GM10847 (cell line): ENCODE results near the gene MBLAC1.

Experiments used
- POLR2A ChIP-seq: IDR thresholded peaks from 2 replicates; pipeline ENCODE4 v1.6.1; 2011; ENCODE audit not compliant: insufficient read length; ENCODE audit errors: extremely low read depth

Gene MBLAC1

DNA sequence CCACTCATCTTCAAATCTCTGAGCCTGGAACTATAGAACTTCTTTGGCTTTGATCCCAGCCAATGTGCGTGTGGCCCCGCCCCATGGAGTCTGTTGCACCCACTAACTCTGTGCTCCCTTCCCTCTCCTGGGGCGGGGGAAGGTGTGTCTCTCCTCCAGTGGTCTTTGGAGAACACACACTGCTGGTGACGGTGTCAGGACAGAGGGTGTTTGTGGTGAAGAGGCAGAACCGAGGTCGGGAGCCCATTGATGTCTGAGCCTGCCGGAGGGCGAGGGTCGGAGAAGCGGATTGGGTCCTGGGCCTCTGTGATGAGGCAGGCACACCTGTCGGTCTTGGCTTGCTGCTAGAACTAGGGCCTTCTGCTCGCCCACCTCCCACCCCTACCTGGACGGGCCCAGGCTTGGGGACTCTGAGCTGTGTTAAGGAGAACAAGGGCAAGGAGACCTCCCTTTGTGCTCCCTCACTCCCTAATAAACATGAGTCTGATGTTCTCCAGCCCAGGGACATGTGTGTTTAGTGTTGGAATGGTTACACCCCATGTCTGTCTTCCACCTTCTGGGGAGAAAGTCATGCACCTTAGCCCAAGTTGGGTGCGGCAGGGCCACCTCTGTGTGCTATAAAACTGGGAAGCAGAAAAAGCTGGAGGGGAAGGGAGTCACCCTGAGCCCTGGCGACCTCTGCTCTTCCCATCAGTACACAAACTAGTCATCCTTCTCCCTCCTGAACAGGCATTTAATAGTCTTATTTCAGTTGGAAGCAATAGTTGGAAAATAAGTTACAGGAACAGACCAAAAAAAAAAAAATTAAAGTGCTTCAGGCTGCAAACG, 27.2 kb downstream of the MBLAC1 start:
- no peak for TF ChIP-seq POLR2A

DNA sequence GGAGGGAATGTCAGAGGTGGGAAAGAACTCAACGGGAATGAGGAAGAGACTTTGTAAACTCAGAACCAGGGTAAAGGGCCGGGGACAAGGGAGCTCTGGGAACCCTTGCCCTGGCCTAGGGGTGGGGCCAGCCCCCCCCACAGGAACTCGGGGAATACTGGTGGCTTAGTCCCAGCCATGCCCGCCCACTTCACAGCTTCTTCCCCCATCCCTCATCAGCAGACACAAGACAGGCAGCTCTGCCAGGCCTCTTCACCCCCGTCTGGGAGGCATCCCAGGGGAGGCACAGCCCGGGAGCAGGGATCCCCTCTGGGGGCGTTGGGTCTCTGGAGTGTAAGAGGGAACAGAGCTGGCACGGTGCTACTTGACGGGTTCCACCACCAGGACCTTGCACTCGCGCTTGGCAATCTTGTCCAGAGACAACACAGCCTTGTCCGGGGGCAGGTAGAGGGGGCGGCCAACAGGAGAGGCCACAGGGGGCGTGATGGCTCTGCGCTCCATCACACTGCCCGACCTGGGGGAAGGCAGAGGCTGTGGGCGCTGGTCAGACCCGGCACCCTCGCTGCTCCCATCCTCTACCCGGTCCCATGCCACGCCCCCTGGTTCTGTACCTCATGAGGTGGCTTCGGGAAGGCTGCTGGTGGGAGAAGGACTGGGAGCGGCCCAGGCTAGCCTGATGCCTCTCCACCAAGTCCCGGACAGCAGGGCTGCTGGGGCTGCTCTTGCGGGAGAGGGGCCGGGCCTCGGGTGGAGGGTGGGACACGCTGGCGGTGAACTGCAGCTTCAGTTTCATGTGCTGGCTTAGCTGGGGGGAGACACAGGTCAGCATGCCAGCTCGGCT, 28.1 kb downstream of the MBLAC1 start:
- TF ChIP-seq POLR2A = no peak

- no peak for TF ChIP-seq POLR2A
Measured at GRCh38 chr7:100155553-100156317, 29.0 kb downstream of the MBLAC1 start.

DNA sequence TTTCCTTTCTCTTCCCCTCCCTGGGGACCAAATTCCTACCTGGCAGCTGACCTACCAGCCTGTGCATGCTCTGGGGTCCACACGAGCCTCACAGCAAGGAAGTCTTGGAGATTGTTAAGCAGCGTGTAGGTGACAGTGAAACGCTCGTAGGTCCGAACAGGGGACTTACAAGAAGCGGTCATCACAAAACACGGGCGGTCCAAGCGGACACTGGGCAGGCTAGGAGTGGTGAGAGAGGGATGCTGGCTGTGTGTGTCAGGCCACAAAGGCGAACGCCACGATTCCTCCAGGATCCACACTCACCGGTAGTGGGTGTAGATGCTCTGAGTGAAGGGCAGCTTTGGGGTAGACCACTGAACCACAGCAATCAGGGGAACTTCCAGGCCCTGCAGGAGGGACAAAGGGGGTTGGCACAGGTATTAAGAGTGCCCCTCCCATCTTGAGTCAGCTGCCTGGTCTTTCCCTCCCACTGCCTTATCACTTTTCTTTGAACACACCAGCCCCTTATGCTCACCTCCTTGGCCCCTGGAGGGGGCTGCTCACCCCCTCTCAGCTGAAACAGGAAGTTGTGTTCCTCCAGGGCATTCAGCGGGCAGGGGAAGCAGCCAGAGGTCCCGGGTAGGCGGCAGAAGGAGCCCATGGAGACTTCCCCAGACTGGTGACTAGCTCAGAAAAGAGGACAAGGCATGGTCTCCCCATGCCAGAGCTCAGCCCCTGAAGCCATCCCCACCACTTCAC, 29.7 kb downstream of the MBLAC1 start:
- no peak for TF ChIP-seq POLR2A

DNA sequence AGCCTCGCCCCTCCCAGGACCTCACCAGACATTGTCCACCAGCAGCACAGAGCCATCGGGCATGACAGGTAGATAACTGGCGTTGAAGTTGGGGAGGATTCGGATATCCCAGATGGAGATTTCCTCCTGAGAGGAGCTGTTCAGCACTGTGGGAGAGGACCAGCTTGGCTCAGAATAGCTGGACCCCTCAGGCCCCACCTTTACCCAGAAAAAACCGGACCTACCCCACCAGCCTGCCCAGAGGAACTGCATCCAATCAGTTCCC, 30.2 kb downstream of the MBLAC1 start:
- no peak for TF ChIP-seq POLR2A

- no peak for TF ChIP-seq POLR2A
Measured at GRCh38 chr7:100157334-100158228, 30.8 kb downstream of the MBLAC1 start.

- peak; percentile 80 for TF ChIP-seq POLR2A
Measured at GRCh38 chr7:100158229-100159098, 31.7 kb downstream of the MBLAC1 start, which contains the start of gene TRAPPC14. Gene TRAPPC14, minus strand, starts transcription at chr7:100158723. Its CDS starts 224 bp downstream, at chr7:100158499.

- TF ChIP-seq POLR2A = no peak
Measured at GRCh38 chr7:100159099-100159623, 32.4 kb downstream of the MBLAC1 start.

GRCh38 chr7:100160067-100160466, 33.3 kb downstream of the MBLAC1 start:
- no peak for TF ChIP-seq POLR2A

GRCh38 chr7:100163006-100163531, 36.3 kb downstream of the MBLAC1 start:
- TF ChIP-seq POLR2A = no peak

DNA sequence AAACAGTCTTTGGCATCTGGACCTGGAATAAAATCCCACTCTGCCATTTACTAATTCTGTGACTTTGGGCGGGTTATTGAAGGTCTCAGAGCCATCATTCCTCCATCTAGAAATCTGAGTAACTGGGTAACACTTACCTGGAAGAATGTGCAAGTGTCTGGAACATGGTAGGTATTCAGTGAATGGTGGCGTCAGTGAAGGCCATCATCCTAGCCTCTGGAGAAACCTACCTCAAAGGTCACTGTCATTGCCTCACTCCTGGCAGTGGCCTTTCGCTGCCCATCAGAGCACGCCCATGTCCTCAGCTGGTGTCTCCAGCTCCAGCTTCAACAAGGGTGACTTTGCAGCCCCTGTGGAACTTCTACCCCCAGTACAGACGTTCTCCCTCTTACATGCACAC, 37.1 kb downstream of the MBLAC1 start:
- no peak for TF ChIP-seq POLR2A

DNA sequence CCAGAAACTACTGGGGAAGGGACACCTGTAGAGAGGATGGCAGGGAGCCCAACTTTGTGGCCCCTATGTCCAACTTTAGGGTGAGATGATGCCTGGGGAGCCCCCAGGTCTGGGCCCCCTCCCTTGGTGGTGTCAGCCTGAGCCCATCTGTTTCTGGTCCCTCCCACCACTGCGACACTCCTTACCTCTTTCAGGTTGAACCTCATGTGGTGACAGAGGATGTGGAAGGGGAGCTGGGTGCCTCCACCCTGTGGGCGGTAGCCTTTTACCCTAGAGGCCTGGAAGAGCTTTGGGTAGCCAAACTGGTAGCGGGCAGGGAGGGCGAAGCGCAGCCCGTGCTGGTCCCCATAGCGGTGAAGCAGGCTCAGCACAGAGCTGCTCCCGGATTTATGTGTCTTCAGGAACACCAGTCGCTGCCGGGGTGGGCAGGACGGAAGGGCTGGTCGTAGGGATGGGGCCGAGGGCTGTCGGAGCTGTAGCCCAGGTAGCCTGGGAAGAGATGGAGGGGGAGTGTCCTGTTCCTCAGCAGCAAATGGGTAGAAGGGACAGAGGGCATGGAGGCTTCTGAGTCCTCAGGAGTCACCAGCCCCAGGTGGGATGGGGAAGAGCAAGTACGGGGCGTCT, 39.7 kb downstream of the MBLAC1 start:
- TF ChIP-seq POLR2A = no peak
